K562 (cell line): ENCODE data around the gene IMPG2. TPM values are rescaled to one million over a fixed set of nuclear protein-coding genes. Genes with fewer than 3 reads are reported as not detected.

Source experiments
- ATAC-seq: fragments of 200-7000 bp; cut with Tn5 transposase; 3 replicates; pipeline ENCODE4 v1.9.1; 2020; ENCODE audit warnings: moderate library complexity
- BruUV-seq: library from RNA; stranded (reverse); fragments of 400-500 nt; replicated peaks from 2 replicates; lab custom pipeline; 2021; lab: Mats Ljungman, UMichigan
- CTCF ChIA-PET: fragments of 300-600 bp; formaldehyde crosslinking; extraction: SDS; loops from one replicate; lab custom pipeline; 2021; ENCODE audit warnings: low intra/inter-chr PET ratio; lab: Yijun Ruan, JAX
- POLR2A ChIA-PET: fragments of 300-600, 350-650 bp; sonication (Branson Sonifier 250); formaldehyde crosslinking; extraction: SDS; loops from one replicate; lab custom pipeline; 2021; ENCODE audit warnings: antibody characterized with exemption, inconsistent platforms; lab: Yijun Ruan, JAX
- DNase-seq, 4 experiments: peaks; one replicate each; pipeline versions ENCODE4 v3.0.0 to v3.0.0-alpha.2; 2011 to 2018; ENCODE audit warnings: low spot score in 3 of 4, mixed read lengths in 3 of 4; ENCODE audit errors: extremely low read depth in 1 of 4
- FAIRE-seq: peaks from 2 replicates; lab custom pipeline; 2011; peaks lifted over from hg19 to GRCh38; lab: Jason Lieb, UNC
- H2AFZ ChIP-seq: 2 replicates; pipeline ENCODE4 v1.6.0; 2011; ENCODE audit warnings: low read depth, low read length, control low read depth, inconsistent platforms
- H3K27ac ChIP-seq: fragments of 200-600 bp; 3 replicates; pipeline ENCODE4 v1.8.0; 2011; ENCODE audit warnings: low read depth, mild to moderate bottlenecking, control low read depth, inconsistent platforms, low read length, moderate library complexity, mixed read lengths; ENCODE audit errors: extremely low read depth
- H3K27me3 ChIP-seq, 2 experiments: fragments of 300-600 bp in 1 of 2; 2 replicates in 1 of 2; 3 replicates in 1 of 2; pipeline versions ENCODE4 v1.6.0 to v1.8.0; 2011; ENCODE audit warnings: inconsistent platforms in 2 of 2, low read length in 2 of 2, mild to moderate bottlenecking in 1 of 2, mixed read lengths in 1 of 2, moderate library complexity in 1 of 2; ENCODE audit not compliant: control insufficient read depth in 2 of 2, insufficient read depth in 2 of 2
- H3K36me3 ChIP-seq: fragments of 300-600 bp; 3 replicates; pipeline ENCODE4 v1.8.0; 2011; ENCODE audit warnings: mild to moderate bottlenecking, low read length, inconsistent platforms; ENCODE audit not compliant: control insufficient read depth, insufficient read depth
- H3K4me1 ChIP-seq, 2 experiments: fragments of 200-600 bp in 1 of 2; replicated peaks in 1 of 2; 2 replicates in 1 of 2; 3 replicates in 1 of 2; pipeline versions ENCODE4 v1.5.1 to v1.8.0; 2011; ENCODE audit warnings: inconsistent platforms in 2 of 2, low read length in 2 of 2, mild to moderate bottlenecking in 1 of 2, mixed read lengths in 1 of 2, moderate library complexity in 1 of 2; ENCODE audit not compliant: control insufficient read depth in 2 of 2, insufficient read depth in 2 of 2
- H3K4me2 ChIP-seq: 2 replicates; pipeline ENCODE4 v1.6.1; 2011; ENCODE audit warnings: low read length, control low read depth, inconsistent platforms, mixed read lengths; ENCODE audit not compliant: insufficient read depth
- H3K4me3 ChIP-seq: fragments of 200-600 bp; sonication (generic), shearing (Covaris generic); 2 replicates; pipeline ENCODE4 v1.5.1; 2016; ENCODE audit warnings: control low read depth, inconsistent platforms
- H3K79me2 ChIP-seq: fragments of 200-600 bp; 3 replicates; pipeline ENCODE4 v1.8.0; 2011; ENCODE audit warnings: low read length, inconsistent platforms; ENCODE audit not compliant: control insufficient read depth, insufficient read depth
- H3K9ac ChIP-seq, 2 experiments: 2 replicates each; pipeline versions ENCODE4 v1.6.0 to v1.6.1; 2011; ENCODE audit warnings: low read depth in 2 of 2, low read length in 2 of 2, control low read depth in 1 of 2, inconsistent platforms in 1 of 2, mild to moderate bottlenecking in 1 of 2, mixed read lengths in 1 of 2; ENCODE audit not compliant: insufficient read depth in 1 of 2
- H3K9me1 ChIP-seq: one replicate; pipeline ENCODE4 v1.6.0; 2011; ENCODE audit warnings: inconsistent platforms, mild to moderate bottlenecking, low read length, moderate library complexity; ENCODE audit not compliant: control insufficient read depth, insufficient read depth
- H3K9me3 ChIP-seq: replicated peaks from 2 replicates; pipeline ENCODE4 v1.5.1; 2011; ENCODE audit warnings: low read depth, low read length, inconsistent platforms; ENCODE audit not compliant: control insufficient read depth, insufficient read depth
- H4K20me1 ChIP-seq: replicated peaks from 2 replicates; pipeline ENCODE4 v1.6.1; 2011; ENCODE audit warnings: low read length, inconsistent platforms, mixed read lengths; ENCODE audit not compliant: control insufficient read depth, insufficient read depth
- CTBP1 ChIP-seq: fragments of 450-650 bp; IDR thresholded peaks from 2 replicates; pipeline ENCODE4 v1.6.1; 2016; ENCODE audit warnings: borderline replicate concordance
- ELK1 ChIP-seq: sonication (generic); formaldehyde crosslinking; IDR thresholded peaks from 2 replicates; pipeline ENCODE4 v1.8.1; 2022; ENCODE audit warnings: missing genetic modification reagents
- HMG20A ChIP-seq: fragments of 450-650 bp; formaldehyde crosslinking; conservative IDR thresholded peaks from 2 replicates; pipeline ENCODE4 v1.4.0; 2020; ENCODE audit warnings: mild to moderate bottlenecking, mixed read lengths
- KAT7 ChIP-seq: sonication (generic); formaldehyde crosslinking; IDR thresholded peaks from 2 replicates; pipeline ENCODE4 v1.8.0; 2022; ENCODE audit warnings: missing genetic modification reagents, mild to moderate bottlenecking, borderline replicate concordance
- MIER1 ChIP-seq: fragments of 450-650 bp; IDR thresholded peaks from 2 replicates; pipeline ENCODE4 v1.6.1; 2016; ENCODE audit warnings: antibody characterized with exemption, mild to moderate bottlenecking, low read depth
- TBL1XR1 ChIP-seq, 2 experiments: IDR thresholded peaks; 2 replicates each; pipeline ENCODE4 v1.6.1; 2012; ENCODE audit warnings: improper control_type of control experiment in 2 of 2, low read length in 2 of 2, mild to moderate bottlenecking in 1 of 2
- ZNF354B ChIP-seq: fragments of 250-450 bp; sonication (Bioruptor Pico); IDR thresholded peaks from 2 replicates; pipeline ENCODE4 v1.4.0; 2020
- ZNF780A ChIP-seq: fragments of 250-450 bp; sonication (Bioruptor Pico); IDR thresholded peaks from 2 replicates; pipeline ENCODE4 v1.5.0; 2021; ENCODE audit warnings: mild to moderate bottlenecking
- in situ Hi-C: fragments of 300-500 bp; cut with MboI; formaldehyde crosslinking; loops from 4 replicates; pipeline ENCODE4 v1.15.0; 2018; ENCODE audit warnings: inconsistent platforms, mixed read lengths
- intact Hi-C: fragments of 100-400 bp; cut with micrococcal nuclease; formaldehyde crosslinking; loops from 2 replicates; pipeline ENCODE4 v1.14.2; 2022
- polyA plus RNA-seq, 8 experiments: library from polyadenylated mRNA; depleted of rRNA in 4 of 8; stranded (reverse) in 5 of 8; unstranded in 3 of 8; fragments of >200 nt; fragmentation: Nextera tagmentation in 2 of 8; fragmentation: Illumina TruSeq in 1 of 8; extraction: Ambion mirVana in 2 of 8; extraction: Trizol in 1 of 8; gene quantifications; 2 replicates each; pipeline versions ENCODE4 v1.2.1 to v1.2.3, GENCODE V29; 2011 to 2014; ENCODE audit warnings: inconsistent platforms in 1 of 8, missing spikeins in 1 of 8
- total RNA-seq, 7 experiments: library from RNA; depleted of rRNA in 6 of 7; stranded (reverse); fragments of >200 nt in 6 of 7; fragmentation: Illumina TruSeq in 2 of 7; extraction: Trizol in 2 of 7; gene quantifications; 2 replicates each; pipeline versions ENCODE4 v1.2.1 to v1.2.3, GENCODE V29; 2011 to 2021; ENCODE audit warnings: low replicate concordance in 1 of 7

Gene IMPG2
- total and polyA plus RNA-seq, 9 of the 15 experiments (the other 6 are each of a cell fraction or from before 2014, with no cell fraction given) = 0.04 to 0.36 (median 0.09) TPM

GRCh38 chr3:101184111-101184510 lies 136.3 kb downstream of the IMPG2 start:
- intact Hi-C loops (no loop called here), in situ Hi-C loops (loop anchor here (10.0 kb wide), 1 partner anchor 109 kb away; no protein-coding TSS in a partner anchor)
- H3K9ac ChIP-seq = no peak overlapping the region
- H4K20me1 ChIP-seq = no peaks in the 10 kb centered on the region
- no peak for TF ChIP-seq ZNF354B (CRISPR knock-in tag)
- no peak for TF ChIP-seq CTBP1
- TF ChIP-seq ZNF780A (CRISPR knock-in tag) = no peak
- TF ChIP-seq TBL1XR1 (IDR thresholded peaks at IDR 0.05; ENCODE audit: low read length in 2 of 2) = no peak
- TF ChIP-seq ELK1 (CRISPR knock-in tag) = no peak
- no peak for TF ChIP-seq MIER1
- no peak for TF ChIP-seq HMG20A
- TF ChIP-seq KAT7 (CRISPR knock-in tag) = no peak
- no peak overlapping the region for H3K4me2 ChIP-seq
- CTCF ChIA-PET = no interaction called here
- no peak overlapping the region for H3K4me3 ChIP-seq
- no peaks in the 10 kb centered on the region for H3K36me3 ChIP-seq
- FAIRE-seq (no peak), ATAC-seq (no peak), DNase-seq (no peak)
- no TSS peak for BruUV-seq
- no peaks in the 10 kb centered on the region for H3K27me3 ChIP-seq
- H3K4me1 ChIP-seq = peaks cover 0 to 3% of the 10 kb centered on the region in 2 experiments; a peak in 2 of 5 replicates
- no peak overlapping the region for H2AFZ ChIP-seq
- no peaks in the 10 kb centered on the region for H3K9me3 ChIP-seq
- no peaks in the 10 kb centered on the region for H3K79me2 ChIP-seq
- POLR2A ChIA-PET = no interaction called here
- H3K27ac ChIP-seq = no peak overlapping the region
- H3K9me1 ChIP-seq = no peaks in the 10 kb centered on the region
